WTC11 (cell line): Measurements from ENCODE around the gene IRAG1. TPM values are rescaled to one million over a fixed set of nuclear protein-coding genes. Genes with fewer than 3 reads are reported as not detected.

ENCODE experiments used
- ATAC-seq: fragments of 200-7000 bp; cut with Tn5 transposase; 2 replicates; pipeline ENCODE4 v1.10.0; 2021; ENCODE audit warnings: mild to moderate bottlenecking, moderate library complexity
- CTCF ChIA-PET: fragments of 300-600 bp; sonication (Branson Sonifier 250); formaldehyde crosslinking; loops from one replicate; lab custom pipeline; 2021; ENCODE audit warnings: antibody characterized with exemption; lab: Charles Lee
- POLR2A ChIA-PET: fragments of 350-600 bp; sonication (Branson Sonifier 250); formaldehyde crosslinking; loops from one replicate; lab custom pipeline; 2021; ENCODE audit warnings: antibody characterized with exemption; lab: Charles Lee
- DNase-seq: peaks from one replicate; pipeline ENCODE4 v3.0.0; 2021; ENCODE audit warnings: low spot score
- H3K27ac Mint-ChIP-seq: 2 replicates; pipeline ENCODE4 v1.8.0; 2021; ENCODE audit warnings: mixed read lengths
- H3K27me3 Mint-ChIP-seq: 2 replicates; pipeline ENCODE4 v1.8.0; 2021; ENCODE audit warnings: low read depth, mild to moderate bottlenecking, moderate library complexity, mixed read lengths
- H3K36me3 Mint-ChIP-seq: 2 replicates; pipeline ENCODE4 v1.8.0; 2021; ENCODE audit warnings: mixed read lengths
- H3K4me1 Mint-ChIP-seq: 2 replicates; pipeline ENCODE4 v1.8.0; 2022; ENCODE audit warnings: mixed read lengths
- H3K4me3 Mint-ChIP-seq: 2 replicates; pipeline ENCODE4 v1.8.0; 2021; ENCODE audit warnings: mild to moderate bottlenecking, moderate library complexity, mixed read lengths
- H3K9me3 Mint-ChIP-seq: 2 replicates; pipeline ENCODE4 v1.8.0; 2021; ENCODE audit warnings: mixed read lengths
- ATF1 ChIP-seq: sonication (generic); formaldehyde crosslinking; IDR thresholded peaks from 2 replicates; pipeline ENCODE4 v1.8.1; 2023; ENCODE audit warnings: mild to moderate bottlenecking, moderate library complexity, missing genetic modification reagents
- GRHL2 ChIP-seq: fragments of 250-450 bp; sonication (Bioruptor Pico); IDR thresholded peaks from 2 replicates; pipeline ENCODE4 v1.8.0; 2022; ENCODE audit warnings: mild to moderate bottlenecking, moderate library complexity; ENCODE audit not compliant: insufficient replicate concordance, severe bottlenecking
- HMGXB4 ChIP-seq: sonication (generic); formaldehyde crosslinking; IDR thresholded peaks from 2 replicates; pipeline ENCODE4 v1.8.1; 2023; ENCODE audit warnings: mild to moderate bottlenecking, moderate library complexity, missing genetic modification reagents
- IRF1 ChIP-seq: sonication (generic); formaldehyde crosslinking; IDR thresholded peaks from 2 replicates; pipeline ENCODE4 v1.8.0; 2023; ENCODE audit warnings: missing genetic modification reagents
- NR2C2 ChIP-seq: sonication (generic); formaldehyde crosslinking; IDR thresholded peaks from 2 replicates; pipeline ENCODE4 v1.8.0; 2022; ENCODE audit warnings: mild to moderate bottlenecking, missing genetic modification reagents
- PREB ChIP-seq: sonication (generic); formaldehyde crosslinking; IDR thresholded peaks from 2 replicates; pipeline ENCODE4 v1.8.1; 2022; ENCODE audit warnings: mild to moderate bottlenecking, missing genetic modification reagents, moderate library complexity, borderline replicate concordance
- PRRX2 ChIP-seq: fragments of 250-450 bp; sonication (Bioruptor Pico); IDR thresholded peaks from 2 replicates; pipeline ENCODE4 v1.8.0; 2021; ENCODE audit warnings: mild to moderate bottlenecking
- RORB ChIP-seq: fragments of 250-450 bp; sonication (Bioruptor Pico); IDR thresholded peaks from 2 replicates; pipeline ENCODE4 v1.9.0; 2021; ENCODE audit warnings: mild to moderate bottlenecking
- TEAD4 ChIP-seq: sonication (generic); formaldehyde crosslinking; IDR thresholded peaks from 2 replicates; pipeline ENCODE4 v1.8.0; 2022; ENCODE audit warnings: mild to moderate bottlenecking, missing genetic modification reagents
- ZNF121 ChIP-seq: sonication (generic); formaldehyde crosslinking; IDR thresholded peaks from 2 replicates; pipeline ENCODE4 v1.8.0; 2023; ENCODE audit warnings: missing genetic modification reagents
- ZNF232 ChIP-seq: sonication (generic); formaldehyde crosslinking; IDR thresholded peaks from 2 replicates; pipeline ENCODE4 v1.8.0; 2022; ENCODE audit warnings: mild to moderate bottlenecking, missing genetic modification reagents
- ZNF423 ChIP-seq: fragments of 250-450 bp; sonication (Bioruptor Pico); IDR thresholded peaks from 2 replicates; pipeline ENCODE4 v2.1.2; 2022; ENCODE audit warnings: mild to moderate bottlenecking, moderate library complexity
- ZNF425 ChIP-seq: fragments of 250-450 bp; sonication (Bioruptor Pico); conservative IDR thresholded peaks from 2 replicates; pipeline ENCODE4 v1.9.0; 2021; ENCODE audit warnings: mild to moderate bottlenecking
- ZNF532 ChIP-seq: fragments of 250-450 bp; sonication (Bioruptor Pico); IDR thresholded peaks from 2 replicates; pipeline ENCODE4 v1.9.0; 2021; ENCODE audit warnings: mild to moderate bottlenecking, borderline replicate concordance
- ZNF671 ChIP-seq: fragments of 250-450 bp; sonication (Bioruptor Pico); IDR thresholded peaks from 2 replicates; pipeline ENCODE4 v1.8.0; 2021; ENCODE audit warnings: mild to moderate bottlenecking
- total RNA-seq: library from RNA; stranded (reverse); gene quantifications from 3 replicates; pipeline ENCODE4 v1.2.3, GENCODE V29; 2021
- TF ChIP-seq, protein P1 (sequence below): sonication (generic); formaldehyde crosslinking; IDR thresholded peaks from 2 replicates; pipeline ENCODE4 v1.8.1; 2022; ENCODE audit warnings: mild to moderate bottlenecking, moderate library complexity, missing genetic modification reagents
- TF ChIP-seq, protein P2 (sequence below): sonication (generic); formaldehyde crosslinking; IDR thresholded peaks from 2 replicates; pipeline ENCODE4 v1.8.0; 2022; ENCODE audit warnings: missing genetic modification reagents
- TF ChIP-seq, protein P3 (sequence below): sonication (generic); formaldehyde crosslinking; IDR thresholded peaks from 2 replicates; pipeline ENCODE4 v1.8.1; 2022; ENCODE audit warnings: low read depth, mild to moderate bottlenecking, moderate library complexity, missing genetic modification reagents, borderline replicate concordance

IRAG1 gene
- total RNA-seq, 1 experiment from 2014 or later: 2.8 TPM

GRCh38 chr11:10650630-10651029 lies 42.9 kb downstream of the IRAG1 start:
- Mint-ChIP-seq H3K4me1 (no peaks in the 10 kb centered on the region), H3K27me3 (no peaks in the 10 kb centered on the region), H3K27ac (no peak overlapping the region), H3K4me3 (no peak overlapping the region), H3K36me3 (no peaks in the 10 kb centered on the region), H3K9me3 (no peaks in the 10 kb centered on the region)
- ATAC-seq (no peak), DNase-seq (no peak)
- CTCF ChIA-PET: no interaction called here
- POLR2A ChIA-PET: no interaction called here
- TF ChIP-seq ZNF232 (CRISPR knock-in tag) (no peak), PREB (no peak), ZNF423 (no peak), ZNF121 (CRISPR knock-in tag) (no peak), PRRX2 (CRISPR knock-in tag) (no peak), RORB (no peak), HMGXB4 (no peak), ZNF532 (no peak), ATF1 (CRISPR knock-in tag) (no peak), ZNF671 (CRISPR knock-in tag) (no peak), NR2C2 (CRISPR knock-in tag) (no peak), GRHL2 (no peak), ZNF425 (CRISPR knock-in tag) (no peak), TEAD4 (CRISPR knock-in tag) (no peak), IRF1 (CRISPR knock-in tag) (no peak)
- TF ChIP-seq, protein P1, sequence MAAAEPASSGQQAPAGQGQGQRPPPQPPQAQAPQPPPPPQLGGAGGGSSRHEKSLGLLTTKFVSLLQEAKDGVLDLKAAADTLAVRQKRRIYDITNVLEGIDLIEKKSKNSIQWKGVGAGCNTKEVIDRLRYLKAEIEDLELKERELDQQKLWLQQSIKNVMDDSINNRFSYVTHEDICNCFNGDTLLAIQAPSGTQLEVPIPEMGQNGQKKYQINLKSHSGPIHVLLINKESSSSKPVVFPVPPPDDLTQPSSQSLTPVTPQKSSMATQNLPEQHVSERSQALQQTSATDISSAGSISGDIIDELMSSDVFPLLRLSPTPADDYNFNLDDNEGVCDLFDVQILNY (CRISPR knock-in tag): no peak
- TF ChIP-seq, protein P2, sequence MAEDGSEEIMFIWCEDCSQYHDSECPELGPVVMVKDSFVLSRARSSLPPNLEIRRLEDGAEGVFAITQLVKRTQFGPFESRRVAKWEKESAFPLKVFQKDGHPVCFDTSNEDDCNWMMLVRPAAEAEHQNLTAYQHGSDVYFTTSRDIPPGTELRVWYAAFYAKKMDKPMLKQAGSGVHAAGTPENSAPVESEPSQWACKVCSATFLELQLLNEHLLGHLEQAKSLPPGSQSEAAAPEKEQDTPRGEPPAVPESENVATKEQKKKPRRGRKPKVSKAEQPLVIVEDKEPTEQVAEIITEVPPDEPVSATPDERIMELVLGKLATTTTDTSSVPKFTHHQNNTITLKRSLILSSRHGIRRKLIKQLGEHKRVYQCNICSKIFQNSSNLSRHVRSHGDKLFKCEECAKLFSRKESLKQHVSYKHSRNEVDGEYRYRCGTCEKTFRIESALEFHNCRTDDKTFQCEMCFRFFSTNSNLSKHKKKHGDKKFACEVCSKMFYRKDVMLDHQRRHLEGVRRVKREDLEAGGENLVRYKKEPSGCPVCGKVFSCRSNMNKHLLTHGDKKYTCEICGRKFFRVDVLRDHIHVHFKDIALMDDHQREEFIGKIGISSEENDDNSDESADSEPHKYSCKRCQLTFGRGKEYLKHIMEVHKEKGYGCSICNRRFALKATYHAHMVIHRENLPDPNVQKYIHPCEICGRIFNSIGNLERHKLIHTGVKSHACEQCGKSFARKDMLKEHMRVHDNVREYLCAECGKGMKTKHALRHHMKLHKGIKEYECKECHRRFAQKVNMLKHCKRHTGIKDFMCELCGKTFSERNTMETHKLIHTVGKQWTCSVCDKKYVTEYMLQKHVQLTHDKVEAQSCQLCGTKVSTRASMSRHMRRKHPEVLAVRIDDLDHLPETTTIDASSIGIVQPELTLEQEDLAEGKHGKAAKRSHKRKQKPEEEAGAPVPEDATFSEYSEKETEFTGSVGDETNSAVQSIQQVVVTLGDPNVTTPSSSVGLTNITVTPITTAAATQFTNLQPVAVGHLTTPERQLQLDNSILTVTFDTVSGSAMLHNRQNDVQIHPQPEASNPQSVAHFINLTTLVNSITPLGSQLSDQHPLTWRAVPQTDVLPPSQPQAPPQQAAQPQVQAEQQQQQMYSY (CRISPR knock-in tag): no peak
- TF ChIP-seq, protein P3, sequence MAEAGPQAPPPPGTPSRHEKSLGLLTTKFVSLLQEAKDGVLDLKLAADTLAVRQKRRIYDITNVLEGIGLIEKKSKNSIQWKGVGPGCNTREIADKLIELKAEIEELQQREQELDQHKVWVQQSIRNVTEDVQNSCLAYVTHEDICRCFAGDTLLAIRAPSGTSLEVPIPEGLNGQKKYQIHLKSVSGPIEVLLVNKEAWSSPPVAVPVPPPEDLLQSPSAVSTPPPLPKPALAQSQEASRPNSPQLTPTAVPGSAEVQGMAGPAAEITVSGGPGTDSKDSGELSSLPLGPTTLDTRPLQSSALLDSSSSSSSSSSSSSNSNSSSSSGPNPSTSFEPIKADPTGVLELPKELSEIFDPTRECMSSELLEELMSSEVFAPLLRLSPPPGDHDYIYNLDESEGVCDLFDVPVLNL (CRISPR knock-in tag): no peak
